HUDEP-2 (cell line): ENCODE results near the gene HPGD.

ENCODE experiments used
- DNase-seq, 76 experiments: peaks; one replicate each; lab custom pipeline; 2025; ENCODE audit not compliant: unreplicated experiment in 76 of 76; lab: John Stamatoyannopoulos, UW

The HPGD gene

GRCh38 chr4:174528226-174528625, 5.9 kb upstream of the HPGD start:
- peak in 1 of 76 experiments; percentile 19 for DNase-seq

GRCh38 chr4:174526731-174527130, 4.4 kb upstream of the HPGD start:
- no peak for DNase-seq

- peak in 17 of 76 experiments; percentile 0 to 71 (median 33) for DNase-seq
These were observed 2.0 kb upstream of the HPGD start for GRCh38 chr4:174524242-174524641.

GRCh38 chr4:174523025-174523693, 871 bp upstream of the HPGD start:
- DNase-seq, result peak in 60 of 76 experiments; percentile 1 to 67 (median 24)

- DNase-seq, result peak in 55 of 76 experiments; percentile 4 to 74 (median 38)
These were observed 497 bp downstream of the HPGD start for GRCh38 chr4:174521800-174522182.

GRCh38 chr4:174520660-174521059, 1.6 kb downstream of the HPGD start:
- peak in 7 of 76 experiments; percentile 18 to 62 (median 29) for DNase-seq

GRCh38 chr4:174517502-174518445, 4.5 kb downstream of the HPGD start:
- DNase-seq, result peak in 5 of 76 experiments; percentile 1 to 44 (median 16)

GRCh38 chr4:174516794-174517193, 5.5 kb downstream of the HPGD start:
- peak in 1 of 76 experiments; percentile 26 for DNase-seq

- DNase-seq, result peak in 2 of 76 experiments; percentile 33 to 35
These were observed 5.9 kb downstream of the HPGD start for GRCh38 chr4:174516345-174516744.

- no peak for DNase-seq
These were observed 9.5 kb downstream of the HPGD start for GRCh38 chr4:174512745-174513144.

- no peak for DNase-seq
These were observed 16.4 kb downstream of the HPGD start for GRCh38 chr4:174505892-174506291.

- DNase-seq, result no peak
These were observed 17.3 kb downstream of the HPGD start for GRCh38 chr4:174505007-174505406.

- no peak for DNase-seq
These were observed 19.1 kb downstream of the HPGD start for GRCh38 chr4:174503079-174503715.

GRCh38 chr4:174496631-174497432, 25.5 kb downstream of the HPGD start:
- DNase-seq, result no peak

GRCh38 chr4:174495626-174496025, 26.7 kb downstream of the HPGD start:
- no peak for DNase-seq

- no peak for DNase-seq
These were observed 27.6 kb downstream of the HPGD start for GRCh38 chr4:174494726-174495125.

GRCh38 chr4:174494146-174494545, 28.1 kb downstream of the HPGD start:
- DNase-seq, result no peak

- peak in 12 of 76 experiments; percentile 0 to 58 (median 12) for DNase-seq
These were observed 31.8 kb downstream of the HPGD start for GRCh38 chr4:174490451-174490961.

GRCh38 chr4:174488368-174488767, 33.9 kb downstream of the HPGD start:
- peak in 1 of 76 experiments; percentile 4 for DNase-seq

- DNase-seq, result no peak
These were observed 37.3 kb downstream of the HPGD start for GRCh38 chr4:174485025-174485424.
